GM18909 (cell line): ENCODE data around the gene LCP1.
"Not testable (repeated sequence)": the region's sequence is repeated elsewhere in the genome, so short reads cannot be mapped to it uniquely, and the experiment has no call there.

Experiments
- ATAC-seq: cut with Tn5 transposase; IDR thresholded peaks from one replicate; pipeline ENCODE4 v1.9.1; 2021; ENCODE audit warnings: mild to moderate bottlenecking; ENCODE audit not compliant: unreplicated experiment, poor library complexity

LCP1 gene

DNA sequence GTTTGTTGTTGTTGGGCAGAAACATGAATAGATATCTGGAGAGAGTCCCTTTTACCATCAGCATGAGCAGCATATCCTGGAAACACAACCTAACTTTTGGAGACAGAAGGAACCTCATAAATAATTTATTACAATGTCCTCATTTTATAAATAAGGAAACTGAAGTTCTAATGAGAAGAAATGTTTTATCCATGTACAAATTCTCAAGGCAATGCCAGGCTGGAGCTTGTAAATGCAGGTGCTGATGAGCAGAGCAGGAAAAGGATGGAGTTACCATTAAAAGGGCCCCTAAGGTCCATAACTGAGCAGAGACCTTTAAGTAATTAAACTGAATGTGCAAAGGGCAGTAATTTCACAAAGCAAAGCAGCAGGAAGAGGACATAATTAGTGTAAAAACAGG is 17.3 kb downstream of the LCP1 start:
- no peak for ATAC-seq

DNA sequence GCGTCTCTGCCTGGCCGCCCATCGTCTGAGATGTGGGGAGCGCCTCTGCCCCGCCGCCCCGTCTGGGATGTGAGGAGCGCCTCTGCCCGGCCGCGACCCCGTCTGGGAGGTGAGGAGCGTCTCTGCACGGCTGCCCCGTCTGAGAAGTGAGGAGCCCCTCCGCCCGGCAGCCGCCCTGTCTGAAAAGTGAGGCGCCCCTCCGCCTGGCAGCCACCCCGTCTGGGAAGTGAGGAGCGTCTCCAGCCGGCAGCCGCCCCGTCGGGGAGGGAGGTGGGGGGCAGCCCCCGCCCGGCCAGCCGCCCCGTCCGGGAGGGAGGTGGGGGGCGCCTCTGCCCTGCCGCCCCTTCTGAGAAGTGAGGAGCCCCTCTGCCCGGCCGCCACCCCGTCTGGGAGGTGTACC is 19.2 kb downstream of the LCP1 start:
- ATAC-seq = not testable (repeated sequence)

DNA sequence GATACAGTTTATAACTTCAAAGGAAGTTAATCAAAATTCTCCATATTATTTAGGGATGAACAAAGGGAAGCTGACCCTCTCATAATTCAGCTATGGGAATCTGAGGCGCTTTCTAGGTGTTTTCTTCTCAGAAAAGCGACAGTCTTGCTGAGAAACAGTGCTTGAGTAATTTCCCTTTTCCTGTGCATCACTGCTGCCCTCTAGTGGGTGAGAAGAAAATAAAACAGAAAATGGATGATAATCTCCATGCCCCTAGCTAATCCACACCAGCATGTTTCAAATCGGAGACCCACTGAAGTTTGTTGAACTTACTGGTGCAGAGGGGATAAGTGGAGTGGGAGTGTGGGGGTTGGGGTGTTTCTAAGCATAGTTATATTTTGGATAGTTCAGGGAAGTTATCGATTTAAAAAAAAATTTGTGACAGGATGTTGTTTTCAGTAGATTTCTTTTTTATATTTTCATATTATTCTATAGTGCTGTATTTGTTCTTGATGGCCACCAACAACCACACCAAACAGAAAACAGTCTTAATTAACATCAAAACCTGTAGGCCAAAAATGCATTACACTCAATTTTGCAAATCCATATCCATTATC is 21.4 kb downstream of the LCP1 start:
- no peak for ATAC-seq

DNA sequence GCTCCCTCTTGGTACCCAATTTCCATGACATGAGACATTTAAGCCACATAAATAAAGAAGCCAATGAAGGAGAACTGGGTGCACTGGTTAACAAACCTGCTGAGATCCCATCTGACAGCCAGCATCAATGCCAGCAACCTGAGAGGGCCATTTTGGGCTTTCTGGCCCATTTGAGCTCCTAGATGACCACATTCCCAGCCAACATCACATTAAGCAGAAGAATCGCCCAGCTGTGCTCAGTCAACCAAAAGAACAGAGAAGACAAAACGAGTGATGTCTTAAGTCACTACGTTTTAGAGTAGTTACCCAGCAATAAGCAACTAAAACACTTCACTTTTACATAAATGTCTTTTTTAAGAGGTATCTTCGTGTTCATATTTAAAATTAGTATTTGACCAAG is 21.9 kb downstream of the LCP1 start:
- no peak for ATAC-seq

DNA sequence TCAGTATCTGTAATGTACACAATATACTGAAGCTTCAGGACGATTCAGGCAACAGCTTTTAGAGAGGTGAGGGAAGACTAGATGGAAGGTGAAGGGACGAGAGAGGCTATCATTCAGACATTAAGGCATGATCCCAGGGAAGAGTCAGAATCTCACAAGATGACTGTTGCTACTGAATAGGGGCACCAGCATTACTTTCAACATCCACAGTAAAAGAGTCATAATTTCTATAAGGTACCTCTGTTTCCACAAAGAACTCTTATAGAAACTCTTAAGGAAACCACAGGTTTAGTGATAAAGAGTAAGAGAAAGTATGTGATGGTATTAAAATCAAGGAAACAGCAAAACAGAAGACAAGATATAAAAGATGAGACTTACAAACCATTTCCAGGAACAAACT is 23.0 kb downstream of the LCP1 start:
- ATAC-seq = no peak

DNA sequence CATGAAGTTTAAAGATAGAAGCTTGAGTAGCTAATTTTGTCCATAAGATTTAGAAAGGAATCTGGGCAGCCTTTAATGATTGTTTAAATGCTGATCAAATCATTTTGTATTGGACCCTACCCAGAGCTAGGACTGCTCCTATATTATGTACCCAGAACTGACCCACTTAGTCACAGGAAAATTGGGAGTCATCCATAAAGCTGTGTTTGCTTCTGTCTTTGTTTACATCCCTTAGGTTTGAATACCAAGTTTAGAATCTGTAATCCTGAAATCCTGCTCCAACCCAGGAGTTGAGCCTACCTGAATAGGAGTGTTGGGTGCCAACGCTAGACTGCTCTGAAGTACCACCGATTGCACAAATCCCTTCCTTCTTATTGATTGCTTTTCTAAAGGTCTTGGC is 23.8 kb downstream of the LCP1 start:
- no peak for ATAC-seq

DNA sequence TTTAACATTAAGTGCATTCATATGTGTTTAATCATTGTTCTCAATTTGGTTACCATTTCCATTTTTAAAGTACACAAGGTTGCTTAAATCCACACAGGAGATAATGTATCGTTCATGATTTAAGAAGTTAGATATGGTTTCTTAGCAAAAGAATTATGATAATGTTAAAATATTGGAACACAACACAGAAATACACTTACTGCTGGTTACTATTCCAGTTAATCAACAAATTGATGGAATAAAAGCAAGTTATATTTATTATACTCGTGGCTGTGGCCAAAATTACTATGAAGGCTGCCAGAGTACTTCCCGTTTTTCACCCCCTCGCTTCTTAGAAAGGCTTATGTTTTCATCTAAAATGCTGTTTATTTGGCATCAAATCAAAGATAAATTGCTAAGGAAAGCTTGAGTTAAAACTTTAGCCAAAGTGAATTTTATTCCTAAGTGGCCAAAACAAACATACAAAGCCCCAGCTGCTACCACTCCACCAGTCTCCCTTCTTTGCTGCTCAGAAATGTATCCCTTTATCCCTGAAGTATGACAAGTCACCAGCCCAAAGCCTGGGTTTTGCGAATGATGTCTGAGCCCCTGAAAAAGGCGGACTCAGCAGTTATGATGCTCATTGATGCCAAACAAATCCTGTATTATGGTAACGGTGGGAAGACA is 27.7 kb downstream of the LCP1 start:
- no peak for ATAC-seq

DNA sequence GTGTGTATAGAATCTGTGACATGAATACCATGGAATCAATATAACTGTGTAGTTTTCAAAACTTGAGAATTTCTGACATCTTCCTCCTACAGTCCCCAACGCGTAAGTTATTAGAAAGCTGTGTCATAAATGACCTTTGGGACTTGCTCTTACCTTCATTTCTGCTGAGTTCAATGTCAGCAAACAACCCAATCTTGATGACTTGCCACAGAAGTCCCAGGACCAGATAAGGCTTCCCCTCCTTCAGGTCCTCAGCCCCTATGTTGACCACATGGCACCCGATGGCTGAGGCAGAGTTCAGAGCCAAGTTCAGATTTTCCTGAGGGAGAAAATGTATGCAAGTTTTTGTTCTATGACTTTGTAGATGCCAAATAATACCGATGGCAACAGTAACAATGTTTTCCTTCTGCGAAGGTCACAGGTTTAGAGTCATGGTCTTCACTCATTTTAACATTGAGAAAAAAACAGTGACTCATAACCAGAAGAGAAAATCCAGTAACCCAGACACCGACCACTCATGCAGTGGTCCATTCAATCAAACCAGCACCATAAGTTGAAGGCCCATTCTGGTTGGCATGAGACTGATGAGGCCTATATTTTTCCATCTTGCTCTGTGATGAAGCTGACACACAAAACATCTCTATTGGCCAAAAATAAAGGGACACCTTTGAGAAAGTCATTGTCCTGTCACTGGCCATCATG is 29.2 kb downstream of the LCP1 start:
- ATAC-seq = no peak

DNA sequence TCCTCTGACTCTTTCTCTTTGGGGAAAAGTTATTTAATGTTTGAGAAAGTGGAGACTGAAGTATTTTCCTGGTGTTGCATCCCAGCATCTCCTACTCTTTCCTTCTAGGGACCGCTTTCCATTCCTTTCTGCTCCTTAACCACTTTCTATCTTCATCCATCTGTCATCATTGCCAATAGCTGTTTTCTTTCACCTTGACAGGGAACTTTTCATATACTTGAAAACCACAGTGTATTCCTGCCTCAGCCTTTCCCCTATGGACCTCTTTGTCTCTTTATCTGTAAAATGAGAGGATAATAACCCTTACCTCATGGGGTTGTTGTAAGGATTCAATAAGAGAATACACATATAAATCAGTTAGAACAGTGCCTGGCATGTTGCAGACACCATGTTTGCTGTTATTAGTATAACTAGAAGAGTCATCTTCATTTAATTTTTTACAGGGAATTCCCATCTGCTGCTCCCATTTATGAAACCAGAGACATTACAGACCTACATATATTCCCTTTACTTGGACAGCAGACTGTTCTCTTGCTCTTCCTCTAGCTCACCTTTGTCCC is 31.8 kb downstream of the LCP1 start:
- no peak for ATAC-seq

DNA sequence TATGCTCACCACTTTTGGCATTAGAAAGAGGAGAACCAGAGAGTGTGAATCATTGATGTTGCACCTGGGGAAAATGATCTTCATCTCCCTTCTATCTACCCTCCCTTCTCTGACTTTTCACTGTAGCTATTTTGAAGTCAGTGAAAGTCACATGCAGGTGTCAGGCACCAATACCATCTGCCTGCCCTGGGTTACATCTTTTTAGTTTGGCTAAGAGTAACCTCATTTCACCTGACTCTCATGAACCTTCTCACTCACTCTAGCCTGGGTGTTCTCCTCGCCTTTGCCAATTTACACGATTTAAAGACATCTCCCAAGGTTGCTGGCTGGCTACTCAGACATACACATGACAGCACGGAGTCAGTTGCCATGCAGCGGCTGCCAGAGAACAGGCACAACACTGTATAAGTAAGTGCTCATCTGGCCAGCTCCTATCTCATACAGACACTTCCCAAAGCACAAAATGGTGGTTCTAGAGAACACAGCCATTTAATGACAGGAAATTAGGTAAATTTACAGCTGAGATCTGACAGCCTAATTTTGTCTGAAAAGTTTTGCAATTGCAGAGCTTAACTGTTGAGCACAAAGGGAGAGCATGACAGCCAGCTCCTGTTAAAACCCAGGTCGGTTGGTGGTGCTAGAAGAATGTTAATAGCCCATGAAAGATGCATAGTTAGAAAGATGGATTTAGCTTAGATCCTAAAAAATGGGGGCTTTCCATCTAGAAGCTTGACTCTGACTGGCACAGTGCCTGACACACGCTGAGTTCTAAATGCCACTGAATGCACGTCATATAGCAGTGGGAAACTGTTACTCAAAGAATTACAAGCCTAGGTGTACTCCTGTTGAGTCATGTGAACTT is 32.5 kb downstream of the LCP1 start:
- no peak for ATAC-seq

DNA sequence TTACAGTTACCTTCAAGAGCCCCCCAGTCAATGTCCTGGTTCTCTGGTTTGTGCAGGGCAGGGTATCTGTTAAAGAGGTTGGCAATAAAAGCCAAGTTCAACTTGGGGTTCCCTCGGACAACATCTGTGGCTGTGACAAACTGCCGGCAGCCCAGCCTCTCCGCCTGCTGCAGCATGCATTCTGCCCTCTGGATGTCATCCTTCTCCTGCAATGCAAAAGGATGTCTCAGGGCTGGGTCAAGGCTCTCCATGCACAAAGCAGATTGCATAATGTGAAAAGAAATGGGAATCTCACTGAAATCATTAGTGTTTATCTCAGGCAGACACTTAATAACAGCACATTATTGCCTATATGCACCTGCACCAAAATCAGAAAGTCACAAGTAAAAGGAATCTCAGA is 35.1 kb downstream of the LCP1 start:
- ATAC-seq = no peak

DNA sequence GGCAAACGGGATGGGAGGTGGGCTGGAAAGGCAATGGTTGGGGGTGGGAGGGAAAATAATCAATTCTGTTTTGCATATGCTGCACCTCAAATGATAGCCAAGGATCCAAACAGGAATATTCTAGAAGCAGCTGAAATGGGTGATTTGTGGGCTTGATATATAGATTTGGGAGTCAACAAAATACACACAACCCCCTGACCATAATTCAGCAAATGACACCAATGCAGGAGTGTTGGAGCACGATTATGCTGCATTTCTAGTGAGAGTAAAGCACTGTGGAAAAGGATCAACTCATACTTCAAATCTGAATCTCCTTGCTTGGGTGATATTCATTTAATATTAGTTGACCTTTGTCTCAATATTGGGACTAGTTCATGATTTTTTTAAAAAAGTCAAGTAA is 36.0 kb downstream of the LCP1 start:
- no peak for ATAC-seq

DNA sequence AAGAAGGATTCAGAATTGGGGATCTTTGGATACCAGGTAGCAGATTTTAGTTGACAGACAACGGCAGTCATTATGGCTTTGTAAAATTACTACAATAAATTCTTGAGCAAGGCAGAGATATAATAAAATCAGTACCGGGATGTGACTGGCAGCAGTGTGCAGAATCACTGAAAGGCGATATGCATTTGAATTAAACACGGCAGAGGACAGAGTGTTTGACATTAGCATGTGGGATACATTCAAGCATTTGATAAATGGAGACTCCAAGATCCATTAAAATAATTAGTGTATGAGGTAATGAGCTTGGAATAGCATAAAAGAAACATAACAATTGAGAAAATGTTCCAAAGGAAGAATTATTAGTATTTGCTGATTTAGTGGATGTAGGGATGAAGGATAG is 36.8 kb downstream of the LCP1 start:
- ATAC-seq = no peak

DNA sequence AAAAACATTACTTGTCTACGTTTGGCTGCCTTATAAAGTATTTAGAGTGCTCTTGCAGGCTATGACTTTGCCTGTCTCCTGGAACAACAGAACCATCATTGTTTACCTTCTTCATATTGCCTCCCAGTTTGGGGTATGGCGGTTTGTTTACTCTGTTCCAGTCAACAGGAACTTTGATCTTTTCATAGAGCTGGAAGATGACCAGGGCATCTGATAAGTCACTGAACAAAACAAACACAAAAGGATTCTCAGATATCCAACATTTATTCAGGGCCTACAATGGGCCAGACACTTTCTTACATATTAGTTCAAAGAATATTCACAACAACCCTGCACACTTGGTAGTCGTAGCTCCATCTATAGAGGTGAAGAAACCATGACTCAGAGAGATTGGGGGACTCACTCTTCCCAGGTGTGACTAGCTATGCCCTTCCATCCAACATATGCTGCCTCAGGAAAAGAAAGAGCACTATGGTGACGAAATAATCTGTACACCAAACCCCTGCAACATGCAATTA is 38.7 kb downstream of the LCP1 start:
- ATAC-seq = no peak

DNA sequence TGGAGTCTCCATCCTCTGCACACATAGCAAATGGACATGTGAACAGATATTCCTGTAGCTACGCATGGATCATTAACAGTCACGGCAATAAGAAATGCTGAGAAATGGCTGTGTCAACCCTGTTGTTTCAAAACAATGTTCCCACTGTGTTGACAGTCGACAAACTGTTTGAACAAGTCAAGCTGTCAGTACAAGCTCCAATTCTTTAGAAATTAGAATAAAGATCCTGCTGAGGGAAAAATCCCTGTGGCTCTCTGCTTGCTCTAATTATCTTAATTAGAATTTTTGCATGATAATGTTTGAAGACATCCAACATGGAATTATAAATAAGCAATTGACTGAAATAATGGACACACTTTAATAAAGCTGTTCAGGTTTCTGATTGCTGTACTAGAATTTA is 39.2 kb downstream of the LCP1 start:
- ATAC-seq = no peak

DNA sequence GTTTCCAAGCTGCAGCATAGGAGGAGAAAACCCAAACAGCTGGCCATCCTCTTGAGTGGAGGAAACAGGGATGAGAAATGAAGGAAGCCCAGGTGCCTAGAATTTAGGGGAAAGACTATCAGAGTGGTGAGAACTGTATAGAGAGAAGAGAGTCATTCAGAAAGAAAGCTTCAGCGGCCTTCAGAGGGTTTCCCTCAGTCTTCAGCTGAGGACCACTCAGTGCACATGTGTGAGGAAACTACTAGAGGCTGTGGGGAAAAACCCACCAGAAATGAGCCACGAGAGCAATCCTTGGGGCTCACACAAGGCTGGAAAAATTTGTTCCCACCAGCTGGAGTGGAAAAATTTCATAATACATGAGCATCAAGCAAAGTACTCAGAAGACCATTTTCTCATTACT is 41.9 kb downstream of the LCP1 start:
- ATAC-seq = no peak

DNA sequence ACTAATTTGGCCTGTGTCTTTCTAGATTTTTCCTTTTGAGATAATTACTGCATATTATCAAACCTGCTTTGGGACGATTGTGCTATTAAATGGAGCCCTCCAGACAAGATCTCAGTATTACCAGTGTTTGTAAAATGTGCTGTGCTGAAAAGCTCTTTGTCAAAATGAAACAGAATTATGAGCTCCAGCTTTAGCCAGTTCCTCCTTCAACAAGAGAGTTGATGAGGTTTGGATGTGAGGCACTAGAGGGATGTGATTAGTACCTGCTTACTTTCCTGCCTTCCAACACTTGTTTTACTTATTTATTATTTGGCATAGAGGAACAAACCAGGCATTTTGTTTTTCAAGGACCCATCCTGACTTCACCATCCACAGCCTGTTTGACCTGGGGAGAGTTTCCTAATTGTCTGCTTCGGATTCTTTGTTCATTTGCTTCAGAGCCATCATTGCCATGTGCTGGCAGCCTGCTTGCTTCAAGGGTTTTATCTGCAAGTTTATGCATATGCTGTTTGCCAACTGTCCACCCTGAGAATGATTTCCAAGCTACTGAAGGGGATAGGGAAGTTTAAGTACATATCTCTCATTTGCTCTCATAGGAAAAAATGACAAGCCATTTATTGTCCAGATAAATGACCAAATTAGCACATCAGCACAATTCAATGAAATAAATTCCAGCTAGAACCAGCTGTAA is 44.2 kb downstream of the LCP1 start:
- no peak for ATAC-seq

DNA sequence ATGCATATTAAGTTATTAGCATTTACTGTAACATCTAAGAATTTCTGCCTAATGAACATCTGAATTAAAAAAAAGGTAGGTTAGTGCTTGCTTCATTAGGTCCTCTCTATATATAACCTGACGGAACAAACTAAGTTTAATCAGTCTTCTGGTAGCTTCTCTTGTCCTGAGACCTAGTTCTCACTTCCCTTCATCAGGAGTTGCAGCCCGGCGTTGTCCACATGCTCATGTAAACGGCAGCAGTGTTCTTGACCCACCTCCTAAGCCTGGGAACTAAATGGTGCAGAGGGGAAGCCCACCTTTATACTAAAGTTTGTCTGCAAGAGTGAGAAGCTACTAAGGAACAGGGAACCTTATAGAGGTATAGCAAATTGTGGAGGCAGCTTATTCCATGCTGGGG is 45.3 kb downstream of the LCP1 start:
- no peak for ATAC-seq

DNA sequence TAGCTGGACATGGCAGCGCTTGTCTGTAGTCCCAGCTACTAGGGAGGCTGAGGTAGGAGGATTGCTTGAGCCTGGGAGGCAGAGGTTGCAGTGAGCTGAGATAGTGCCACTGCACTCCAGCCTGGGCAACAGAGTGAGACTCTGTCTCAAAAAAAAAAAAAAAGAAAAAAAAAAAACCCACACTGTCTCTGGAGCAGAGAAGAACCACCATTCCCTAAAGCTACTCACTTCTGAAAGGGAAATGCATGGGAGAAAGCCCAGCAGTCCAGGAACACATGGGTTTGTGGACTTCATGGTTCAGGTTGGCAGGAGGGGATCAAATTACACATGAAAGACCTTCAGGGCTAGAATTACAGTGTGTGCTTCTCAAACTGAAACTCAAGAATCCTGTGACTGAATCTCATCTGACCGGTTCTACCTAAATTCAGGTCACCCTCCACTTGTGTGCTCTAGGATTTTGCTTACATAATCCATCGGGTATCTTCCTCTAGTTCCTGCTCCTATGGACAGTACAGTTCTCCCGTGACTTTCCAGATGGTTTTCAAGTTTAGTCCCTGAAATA is 46.9 kb downstream of the LCP1 start:
- ATAC-seq = no peak

DNA sequence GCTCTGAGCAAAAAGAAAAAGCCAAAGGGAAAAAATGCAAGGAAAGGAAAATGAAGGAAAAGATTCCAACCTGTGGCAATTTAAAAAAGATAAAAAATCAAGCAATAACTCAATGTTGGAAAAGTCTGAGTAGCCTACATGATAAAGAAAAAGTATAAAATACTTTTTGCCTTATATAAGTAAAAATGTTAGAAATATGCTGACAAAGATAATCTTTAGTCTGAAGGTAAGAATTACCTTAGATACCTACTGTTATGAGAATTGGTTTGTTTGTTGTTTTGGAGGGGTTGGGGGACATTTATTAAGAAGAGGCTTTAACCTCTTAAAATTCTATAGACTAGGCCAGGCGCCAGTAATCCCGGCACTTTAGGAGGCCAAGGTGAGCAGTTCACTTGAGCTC is 47.5 kb downstream of the LCP1 start:
- ATAC-seq = no peak
